Ascending aorta (tissue), 2 donors: ENCODE measurements around the gene AGAP1. TPM values are rescaled to one million over a fixed set of nuclear protein-coding genes. Genes with fewer than 3 reads are reported as not detected.
A peak's percentile ranks its signal among the peaks of the same experiment; 100 is the strongest.

Experiments used
- DNase-seq, 2 donors: peaks; one replicate each; pipeline ENCODE4 v3.0.0-alpha.2; 2019; ENCODE audit warnings: low spot score in 2 of 2
- H3K27ac ChIP-seq, 2 donors: fragments of 200-600 bp; sonication (generic); one replicate each; pipeline ENCODE4 v1.5.1; 2016 to 2017; ENCODE audit warnings: mild to moderate bottlenecking in 1 of 2
- H3K27me3 ChIP-seq: fragments of 200-600 bp; sonication (generic); one replicate; pipeline ENCODE4 v1.5.1; 2017
- H3K36me3 ChIP-seq, 2 donors: fragments of 200-600 bp; sonication (generic); one replicate each; pipeline ENCODE4 v1.5.1; 2016
- H3K4me1 ChIP-seq, 2 donors: fragments of 200-600 bp; sonication (generic); one replicate each; pipeline ENCODE4 v1.5.1; 2016 to 2017; ENCODE audit warnings: mild to moderate bottlenecking in 1 of 2
- H3K4me3 ChIP-seq, 2 donors: fragments of 200-600 bp; sonication (generic); one replicate each; pipeline ENCODE4 v1.5.1; 2016 to 2017; ENCODE audit warnings: mild to moderate bottlenecking in 1 of 2
- H3K9me3 ChIP-seq, 2 donors: fragments of 200-600 bp; sonication (generic); one replicate each; pipeline ENCODE4 v1.5.1; 2016
- intact Hi-C: fragments of 100-400 bp; cut with DNase I; formaldehyde crosslinking; loops from one replicate; pipeline ENCODE4 v1.15.1; 2023
- total RNA-seq: library from RNA; depleted of rRNA; stranded (reverse); fragments of >200 nt; gene quantifications from one replicate; pipeline ENCODE4 v1.1.0, GENCODE V29; 2016
- TF ChIP-seq, protein P1 (sequence below), 3 experiments: fragments of 200-600 bp in 2 of 3; fragments of 450-650 bp in 1 of 3; sonication (generic) in 2 of 3; IDR thresholded peaks; one replicate each; pipeline ENCODE4 v1.5.1; 2016 to 2019; ENCODE audit warnings: antibody characterized with exemption in 3 of 3, mild to moderate bottlenecking in 1 of 3, moderate library complexity in 1 of 3

AGAP1 gene
- total RNA-seq, 1 donor from 2014 or later = 19.7 TPM

DNA sequence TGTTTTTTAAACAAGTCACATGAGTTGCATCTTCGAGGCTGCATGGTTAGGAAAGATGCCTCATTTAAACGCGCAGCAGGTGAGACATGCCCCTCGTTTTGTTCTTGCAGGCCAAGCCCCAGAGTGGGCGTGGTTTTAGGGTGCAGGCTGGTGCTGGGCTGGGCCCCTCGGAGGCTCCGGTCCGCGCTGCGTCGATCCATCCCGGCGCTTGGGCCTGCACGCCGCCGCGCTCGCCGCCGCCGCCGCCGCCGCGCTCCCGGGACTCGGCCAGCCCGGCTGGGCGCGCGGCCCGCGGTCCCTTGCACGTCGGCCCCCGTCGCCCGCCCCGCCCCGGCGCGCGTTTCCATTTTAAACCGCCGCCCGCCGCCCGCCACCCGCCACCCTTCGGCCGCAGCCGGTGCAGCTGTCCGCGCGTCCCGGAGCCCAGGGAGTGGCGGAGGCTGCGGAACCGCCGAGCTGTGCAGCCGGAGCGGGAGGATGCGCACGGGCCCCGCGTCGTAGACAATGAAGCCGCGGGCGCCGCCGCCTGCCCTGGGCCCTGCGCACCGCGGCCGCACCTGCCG, 175.5 kb downstream of the AGAP1 start:
- H3K4me1 ChIP-seq = peaks cover 9 to 10% of the 10 kb centered on the region in 2 donors
- intact Hi-C loops = loop anchor here (2.0 kb wide), 1 partner anchor 75 kb away; no protein-coding TSS in a partner anchor
- no peaks in the 10 kb centered on the region for H3K27me3 ChIP-seq
- no peaks in the 10 kb centered on the region for H3K9me3 ChIP-seq
- peak overlapping the region; percentile 68 to 78 for H3K4me3 ChIP-seq
- no peak overlapping the region for H3K27ac ChIP-seq
- DNase-seq = peak in 1 of 2 donors; percentile 71
- TF ChIP-seq, protein P1, sequence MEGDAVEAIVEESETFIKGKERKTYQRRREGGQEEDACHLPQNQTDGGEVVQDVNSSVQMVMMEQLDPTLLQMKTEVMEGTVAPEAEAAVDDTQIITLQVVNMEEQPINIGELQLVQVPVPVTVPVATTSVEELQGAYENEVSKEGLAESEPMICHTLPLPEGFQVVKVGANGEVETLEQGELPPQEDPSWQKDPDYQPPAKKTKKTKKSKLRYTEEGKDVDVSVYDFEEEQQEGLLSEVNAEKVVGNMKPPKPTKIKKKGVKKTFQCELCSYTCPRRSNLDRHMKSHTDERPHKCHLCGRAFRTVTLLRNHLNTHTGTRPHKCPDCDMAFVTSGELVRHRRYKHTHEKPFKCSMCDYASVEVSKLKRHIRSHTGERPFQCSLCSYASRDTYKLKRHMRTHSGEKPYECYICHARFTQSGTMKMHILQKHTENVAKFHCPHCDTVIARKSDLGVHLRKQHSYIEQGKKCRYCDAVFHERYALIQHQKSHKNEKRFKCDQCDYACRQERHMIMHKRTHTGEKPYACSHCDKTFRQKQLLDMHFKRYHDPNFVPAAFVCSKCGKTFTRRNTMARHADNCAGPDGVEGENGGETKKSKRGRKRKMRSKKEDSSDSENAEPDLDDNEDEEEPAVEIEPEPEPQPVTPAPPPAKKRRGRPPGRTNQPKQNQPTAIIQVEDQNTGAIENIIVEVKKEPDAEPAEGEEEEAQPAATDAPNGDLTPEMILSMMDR (IDR thresholded peaks at IDR 0.05) = no peak
- no peaks in the 10 kb centered on the region for H3K36me3 ChIP-seq

DNA sequence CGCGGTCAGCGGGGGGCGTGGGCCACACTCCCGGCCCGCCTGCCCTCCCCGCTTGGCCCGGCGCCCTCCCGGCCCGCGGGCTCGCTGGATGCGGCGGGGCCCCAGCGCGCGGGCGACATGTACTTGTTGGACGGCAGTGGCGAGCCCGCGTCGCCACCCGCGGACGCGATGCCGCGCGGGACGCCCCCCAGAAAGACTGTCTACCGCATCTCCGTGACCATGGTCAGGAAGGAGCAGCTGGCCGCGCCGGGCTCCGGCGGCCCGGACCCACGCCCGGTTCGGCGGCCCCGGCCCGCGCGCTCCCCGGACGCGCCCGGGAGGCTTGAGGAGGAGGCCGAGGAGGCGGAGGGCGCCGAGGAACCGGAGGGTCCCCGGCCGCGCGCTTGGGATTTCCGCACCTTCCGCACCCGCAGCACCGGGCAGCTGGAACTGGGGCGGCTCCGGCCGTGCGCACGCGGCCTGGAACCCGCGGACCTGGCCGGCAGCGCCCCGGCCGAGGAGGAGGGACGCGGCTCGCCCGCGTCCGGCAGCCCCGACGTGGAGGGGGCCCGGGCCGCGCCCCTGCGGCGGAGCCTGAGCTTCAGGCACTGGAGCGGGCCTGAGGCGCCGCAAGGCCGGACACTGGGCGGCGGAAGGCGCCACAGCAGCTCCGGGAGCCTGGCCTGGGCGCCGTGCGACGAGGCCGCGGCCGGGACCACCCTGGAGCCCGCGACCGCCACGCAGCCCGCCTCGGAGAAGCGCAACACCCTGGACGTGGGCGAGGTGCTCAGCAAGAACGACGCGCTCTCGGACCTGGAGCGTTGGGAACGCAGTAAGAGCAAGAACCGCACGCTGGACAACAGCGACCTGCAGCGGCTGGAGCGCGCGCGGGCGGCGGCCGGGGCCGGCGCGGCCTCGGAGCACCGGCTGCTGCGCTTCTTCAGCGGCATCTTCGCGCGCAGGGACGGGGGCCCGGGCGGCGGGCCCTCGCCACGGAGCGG, 176.4 kb downstream of the AGAP1 start:
- no peak for DNase-seq
- Histone ChIP-seq H3K4me3 (peak overlapping the region; percentile 68 to 78), H3K27me3 (no peaks in the 10 kb centered on the region), H3K36me3 (no peaks in the 10 kb centered on the region), H3K27ac (no peak overlapping the region), H3K9me3 (no peaks in the 10 kb centered on the region), H3K4me1 (peaks cover 9 to 10% of the 10 kb centered on the region in 2 donors)
- intact Hi-C loops = loop anchor here (2.0 to 5.0 kb wide), 2 partner anchors 75 to 77 kb away; no protein-coding TSS in a partner anchor
- TF ChIP-seq, protein P1 (IDR thresholded peaks at IDR 0.05) = peak; percentile 16 to 57 (median 50)

DNA sequence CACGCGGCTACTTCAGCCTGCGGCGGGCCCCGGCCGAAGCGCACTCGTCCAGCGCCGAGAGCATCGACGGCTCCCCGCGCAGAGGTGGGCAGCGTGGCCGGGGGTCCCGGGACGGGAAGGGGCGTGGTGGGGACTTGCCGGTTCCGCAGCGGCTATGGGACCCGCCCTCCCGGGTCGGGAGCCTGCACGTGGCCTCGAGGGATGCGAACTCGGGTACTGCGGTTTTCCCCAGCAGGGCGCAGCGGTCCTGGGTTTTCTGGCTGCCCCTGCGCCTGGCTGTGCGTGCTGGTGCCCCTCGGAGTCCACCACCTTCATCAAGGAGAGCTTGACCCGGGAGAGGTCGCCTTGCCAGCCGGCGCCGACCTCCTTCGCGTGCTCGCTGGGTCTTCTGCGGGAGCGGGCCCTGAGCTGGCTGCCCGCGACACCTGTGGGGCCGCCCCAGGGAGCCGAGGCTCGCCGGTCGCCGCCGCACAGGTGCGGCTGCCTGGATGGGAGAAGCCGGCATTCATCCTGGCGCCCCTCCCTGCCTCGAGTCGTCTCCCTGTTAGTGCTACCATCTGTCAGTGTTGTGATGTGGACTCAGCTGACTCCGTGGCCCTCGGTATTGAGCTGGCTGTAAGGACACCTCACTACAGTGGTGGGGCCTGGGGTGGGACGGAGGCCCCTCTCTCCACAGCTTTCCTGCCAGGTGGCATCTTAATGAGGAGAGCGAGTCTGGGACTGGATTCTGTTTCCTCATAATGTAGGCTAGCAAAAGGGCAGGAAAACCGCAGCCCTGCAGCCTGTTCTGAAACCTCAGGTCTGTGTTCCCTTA, 177.3 kb downstream of the AGAP1 start:
- intact Hi-C loops = loop anchor here (5.0 kb wide), 1 partner anchor 76 kb away; no protein-coding TSS in a partner anchor
- Histone ChIP-seq H3K9me3 (no peaks in the 10 kb centered on the region), H3K4me3 (peak overlapping the region; percentile 68 to 78), H3K27ac (no peak overlapping the region), H3K4me1 (peaks cover 8 to 9% of the 10 kb centered on the region in 2 donors), H3K36me3 (no peaks in the 10 kb centered on the region), H3K27me3 (no peaks in the 10 kb centered on the region)
- no peak for DNase-seq
- TF ChIP-seq, protein P1 (IDR thresholded peaks at IDR 0.05) = no peak

DNA sequence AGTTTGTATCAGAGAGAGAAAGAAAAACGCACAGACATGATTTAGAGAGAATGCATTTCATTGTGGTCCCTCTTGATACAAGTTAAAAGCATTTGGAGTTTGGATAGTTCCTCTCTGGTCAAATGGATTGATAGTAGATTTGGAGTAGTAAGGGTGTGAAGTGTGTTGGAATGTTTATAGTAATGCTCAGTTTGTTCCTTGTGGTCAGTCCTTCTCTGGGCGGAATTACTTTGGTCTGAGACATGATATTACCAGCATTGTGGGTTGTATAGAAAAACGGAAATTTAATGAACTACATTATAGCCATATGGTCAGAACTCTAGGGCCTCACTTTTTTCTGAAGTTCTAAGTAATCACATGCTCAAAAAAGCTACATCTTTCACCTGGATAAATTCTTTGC, 178.9 kb downstream of the AGAP1 start:
- TF ChIP-seq, protein P1 (IDR thresholded peaks at IDR 0.05) = no peak
- Histone ChIP-seq H3K4me1 (peaks cover 5 to 9% of the 10 kb centered on the region in 2 donors), H3K36me3 (no peaks in the 10 kb centered on the region), H3K27me3 (no peaks in the 10 kb centered on the region), H3K4me3 (no peak overlapping the region), H3K27ac (no peak overlapping the region), H3K9me3 (no peaks in the 10 kb centered on the region)
- intact Hi-C loops = loop anchor here (5.0 kb wide), 1 partner anchor 75 kb away; no protein-coding TSS in a partner anchor
- DNase-seq = no peak

DNA sequence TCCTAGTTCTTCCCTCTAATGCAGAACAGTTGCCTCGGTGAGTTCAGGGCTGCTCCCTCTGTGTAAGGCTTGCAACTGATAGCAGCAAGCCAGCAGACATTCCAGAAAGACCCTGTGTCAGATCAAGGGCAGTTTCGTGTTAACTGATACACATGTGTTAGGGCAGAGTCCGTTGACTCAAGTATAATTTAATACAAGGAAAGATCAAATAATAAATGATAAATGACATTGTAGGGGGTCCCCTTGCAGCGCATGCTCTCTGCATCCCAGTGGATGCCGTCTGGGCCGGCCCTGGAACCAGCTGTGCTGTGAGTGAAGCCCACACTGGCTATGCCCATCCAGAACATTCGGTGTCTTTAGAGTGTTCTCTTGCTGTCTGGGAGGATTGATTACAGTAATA, 180.3 kb downstream of the AGAP1 start:
- no peak for DNase-seq
- Histone ChIP-seq H3K4me1 (peaks cover under 1 to 9% of the 10 kb centered on the region in 2 donors), H3K27me3 (no peaks in the 10 kb centered on the region), H3K36me3 (no peaks in the 10 kb centered on the region), H3K9me3 (no peaks in the 10 kb centered on the region), H3K4me3 (no peak overlapping the region), H3K27ac (no peak overlapping the region)
- intact Hi-C loops = loop anchor here (5.0 kb wide), 1 partner anchor 73 kb away; no protein-coding TSS in a partner anchor
- TF ChIP-seq, protein P1 (IDR thresholded peaks at IDR 0.05) = no peak
